Measurements from ENCODE around the gene CCDC183. TPM values are rescaled to one million over a fixed set of nuclear protein-coding genes. Genes with fewer than 3 reads are reported as not detected.
A peak's percentile ranks its signal among the peaks of the same experiment; 100 is the strongest.
"Not testable (repeated sequence)": the region's sequence is repeated elsewhere in the genome, so short reads cannot be mapped to it uniquely, and the experiment has no call there.

Gene CCDC183
- total RNA-seq, 2 experiments from 2014 or later, result 0.26 to 0.91 TPM

DNA sequence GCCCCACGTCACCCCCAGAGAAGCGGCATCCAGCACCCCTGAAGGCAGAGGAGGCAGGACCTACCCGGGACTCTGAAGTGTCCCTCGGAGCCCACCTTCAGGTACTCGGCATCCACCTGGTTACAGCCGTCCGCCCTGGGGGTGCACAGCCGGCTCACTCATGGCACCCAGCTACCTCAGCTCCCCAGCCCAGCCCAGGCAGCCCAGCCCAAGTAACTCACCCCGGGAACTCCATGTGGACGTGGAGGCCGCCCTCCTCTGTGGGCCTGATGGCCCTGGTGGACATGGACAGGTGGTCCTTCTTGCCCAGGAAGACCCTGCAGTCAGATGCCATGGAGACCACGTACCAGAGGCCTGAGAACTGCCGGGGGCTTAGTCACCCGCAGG lies 32.5 kb upstream of the CCDC183 start:
- Mint-ChIP-seq H3K4me3 (no peak overlapping the region), H3K27me3 (peaks cover 13% of the 10 kb centered on the region), H3K9me3 (ENCODE audit: low read depth) (no peaks in the 10 kb centered on the region), H3K27ac (no peak overlapping the region), H3K4me1 (peaks cover 16% of the 10 kb centered on the region), H3K36me3 (no peaks in the 10 kb centered on the region)
- ATAC-seq (no peak), DNase-seq (no peak)
- CTCF ChIA-PET, result interaction anchor here (2.0 kb wide), 1 partner anchor 25 kb away, joined by 6 read pairs; no protein-coding TSS in a partner anchor

- Mint-ChIP-seq H3K27ac (peak within 1 kb of the TSS; percentile 32), H3K36me3 (no peaks in the 10 kb centered on the region)
- CTCF ChIA-PET, result no interaction called here
These were observed 31.7 kb upstream of the CCDC183 start, which contains the start of gene LCN15 for GRCh38 chr9:136764301-136764891. TSS of gene LCN15 (minus strand) at chr9:136764518. CDS start at chr9:136764488, 30 bp downstream.

GRCh38 chr9:136765041-136765440 lies 31.1 kb upstream of the CCDC183 start:
- ATAC-seq, result no peak
- no peak overlapping the region for H3K4me3 Mint-ChIP-seq
- peaks cover 16% of the 10 kb centered on the region for H3K4me1 Mint-ChIP-seq
- no peaks in the 10 kb centered on the region for H3K9me3 Mint-ChIP-seq (ENCODE audit: low read depth)
- CTCF ChIA-PET, result no interaction called here
- H3K36me3 Mint-ChIP-seq, result no peaks in the 10 kb centered on the region
- H3K27ac Mint-ChIP-seq, result no peak overlapping the region
- peaks cover 13% of the 10 kb centered on the region for H3K27me3 Mint-ChIP-seq
- DNase-seq, result no peak

More at GRCh38 chr9:136764301-136764891, 31.7 kb upstream of the CCDC183 start, which contains the start of gene LCN15:
- H3K27me3 Mint-ChIP-seq, result peaks cover 13% of the 10 kb centered on the region
- DNase-seq (no peak), ATAC-seq (no peak)
- H3K4me3 Mint-ChIP-seq, result no peak within 1 kb of the TSS
- H3K9me3 Mint-ChIP-seq (ENCODE audit: low read depth), result no peaks in the 10 kb centered on the region
- H3K4me1 Mint-ChIP-seq, result peaks cover 16% of the 10 kb centered on the region

- CTCF ChIA-PET, result interaction anchor here (0.7 to 3.6 kb wide), 7 partner anchors 8 to 330 kb away, joined by 3 to 19 read pairs (median 3); partner anchors contain the start of gene LCN8
These were observed 30.3 kb upstream of the CCDC183 start for GRCh38 chr9:136765745-136766409.

GRCh38 chr9:136766410-136767120 lies 29.6 kb upstream of the CCDC183 start:
- CTCF ChIA-PET, result interaction anchor here (0.7 to 3.6 kb wide), 7 partner anchors 9 to 329 kb away, joined by 3 to 19 read pairs (median 3); partner anchors contain the start of gene LCN8
- Mint-ChIP-seq H3K27me3 (peaks cover 13% of the 10 kb centered on the region), H3K27ac (peak overlapping the region; percentile 31), H3K4me1 (peaks cover 16% of the 10 kb centered on the region)
- H3K4me3 Mint-ChIP-seq; H3K9me3 Mint-ChIP-seq (ENCODE audit: low read depth); H3K36me3 Mint-ChIP-seq; ATAC-seq: not testable (repeated sequence)
- DNase-seq, result peak; percentile 66

More at GRCh38 chr9:136765745-136766409, 30.3 kb upstream of the CCDC183 start:
- Mint-ChIP-seq H3K4me1 (peaks cover 16% of the 10 kb centered on the region), H3K27me3 (peaks cover 14% of the 10 kb centered on the region), H3K27ac (peak overlapping the region; percentile 71), H3K4me3 (peak overlapping the region; percentile 35)
- not testable (repeated sequence) for H3K9me3 Mint-ChIP-seq (ENCODE audit: low read depth); DNase-seq; H3K36me3 Mint-ChIP-seq
- ATAC-seq, result peak; percentile 38

DNA sequence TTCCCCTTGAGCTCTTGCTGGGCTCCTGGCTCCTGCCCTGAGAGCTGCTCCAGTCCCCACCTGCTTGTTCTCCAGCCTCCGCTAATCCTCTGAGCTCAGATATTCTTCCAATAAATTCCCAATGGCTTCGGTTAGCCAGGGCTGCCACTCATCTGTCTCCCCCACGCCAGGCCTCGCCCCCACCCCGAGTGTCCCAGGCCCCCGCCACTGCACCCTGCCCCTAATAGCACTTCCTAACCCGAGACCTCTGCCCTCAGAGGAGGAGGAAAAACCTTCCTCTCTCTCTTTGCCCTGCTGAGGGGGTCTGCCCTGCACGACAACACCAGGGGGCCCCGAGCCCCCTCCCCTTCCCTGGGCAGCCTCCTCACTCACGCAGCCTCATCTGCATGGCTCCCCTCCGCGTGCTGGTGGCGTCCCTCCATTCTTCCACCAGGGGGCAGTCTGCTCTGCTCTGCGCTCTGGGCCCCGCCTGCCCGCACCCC lies 26.4 kb upstream of the CCDC183 start:
- peak; percentile 60 for DNase-seq
- CTCF ChIA-PET, result interaction anchor here (0.7 to 1.6 kb wide), 2 partner anchors 12 to 205 kb away, joined by 3 to 4 read pairs; partner anchors contain the start of gene LCN8
- Mint-ChIP-seq H3K4me3 (no peak overlapping the region), H3K36me3 (no peaks in the 10 kb centered on the region), H3K27me3 (peaks cover 13% of the 10 kb centered on the region), H3K4me1 (peaks cover 16% of the 10 kb centered on the region), H3K9me3 (ENCODE audit: low read depth) (no peaks in the 10 kb centered on the region), H3K27ac (no peak overlapping the region)
- ATAC-seq, result peak; percentile 77

DNA sequence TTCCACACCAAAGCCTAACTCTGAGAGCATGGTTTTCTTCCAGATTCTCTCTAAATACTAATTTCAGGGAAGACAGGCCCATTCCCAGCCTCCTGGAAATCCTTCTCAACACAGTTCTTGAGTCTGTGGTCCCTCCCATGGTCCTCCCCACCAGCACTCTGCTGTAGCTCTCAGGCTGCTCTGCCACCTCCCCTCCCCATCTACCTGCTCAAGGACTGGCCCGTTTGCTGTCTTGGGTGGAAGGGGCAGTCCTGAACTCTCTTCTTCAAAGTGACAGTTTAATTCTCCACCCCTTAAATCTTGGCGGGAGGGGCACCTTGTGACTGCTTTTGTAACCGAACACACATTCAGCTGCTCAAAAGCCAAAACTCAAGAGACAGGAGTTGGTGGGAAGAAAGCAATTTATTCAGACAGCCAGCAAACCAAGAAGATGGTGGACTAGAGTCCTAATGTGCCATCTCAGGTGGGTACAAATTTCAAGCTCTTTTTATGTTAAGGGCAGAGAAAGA lies 24.2 kb upstream of the CCDC183 start:
- H3K36me3 Mint-ChIP-seq, result no peaks in the 10 kb centered on the region
- no peak overlapping the region for H3K27ac Mint-ChIP-seq
- no peak for DNase-seq
- H3K4me1 Mint-ChIP-seq, result peaks cover 2% of the 10 kb centered on the region
- H3K4me3 Mint-ChIP-seq, result no peak overlapping the region
- CTCF ChIA-PET, result interaction anchor here (1.1 to 1.3 kb wide), 2 partner anchors 12 to 263 kb away, joined by 3 to 5 read pairs; no protein-coding TSS in a partner anchor
- H3K27me3 Mint-ChIP-seq, result peaks cover 12% of the 10 kb centered on the region
- ATAC-seq, result no peak
- no peaks in the 10 kb centered on the region for H3K9me3 Mint-ChIP-seq (ENCODE audit: low read depth)

- peak; percentile 64 for ATAC-seq
- Mint-ChIP-seq H3K4me1 (no peaks in the 10 kb centered on the region), H3K27me3 (peaks cover 16% of the 10 kb centered on the region), H3K9me3 (ENCODE audit: low read depth) (no peaks in the 10 kb centered on the region), H3K27ac (no peak overlapping the region), H3K36me3 (no peaks in the 10 kb centered on the region), H3K4me3 (no peak overlapping the region)
- CTCF ChIA-PET, result interaction anchor here (1.3 to 1.9 kb wide), 2 partner anchors 15 to 256 kb away, joined by 3 to 4 read pairs; no protein-coding TSS in a partner anchor
- peak; percentile 61 for DNase-seq
These were observed 22.6 kb upstream of the CCDC183 start for GRCh38 chr9:136773386-136774044.

- no peaks in the 10 kb centered on the region for H3K4me1 Mint-ChIP-seq
- no peak overlapping the region for H3K4me3 Mint-ChIP-seq
- H3K36me3 Mint-ChIP-seq, result no peaks in the 10 kb centered on the region
- H3K27me3 Mint-ChIP-seq, result peaks cover 25% of the 10 kb centered on the region
- CTCF ChIA-PET, result interaction anchor here (0.7 to 1.9 kb wide), 3 partner anchors 14 to 255 kb away, joined by 3 to 4 read pairs (median 3); partner anchors contain the start of gene LCN8
- no peak for ATAC-seq
- H3K9me3 Mint-ChIP-seq (ENCODE audit: low read depth), result no peaks in the 10 kb centered on the region
- DNase-seq, result no peak
- no peak overlapping the region for H3K27ac Mint-ChIP-seq
These were observed 21.6 kb upstream of the CCDC183 start for GRCh38 chr9:136774416-136775045.

- ATAC-seq (no peak), DNase-seq (no peak)
- H3K27me3 Mint-ChIP-seq, result peaks cover 31% of the 10 kb centered on the region
- no peaks in the 10 kb centered on the region for H3K9me3 Mint-ChIP-seq (ENCODE audit: low read depth)
- no peaks in the 10 kb centered on the region for H3K4me1 Mint-ChIP-seq
- no peaks in the 10 kb centered on the region for H3K36me3 Mint-ChIP-seq
- CTCF ChIA-PET, result interaction anchor here (0.7 kb wide), 1 partner anchor 18 kb away, joined by 3 read pairs; the partner anchor contains the start of gene LCN8
- no peak overlapping the region for H3K4me3 Mint-ChIP-seq
- H3K27ac Mint-ChIP-seq, result no peak overlapping the region
These were observed 20.9 kb upstream of the CCDC183 start for GRCh38 chr9:136775191-136775590.

DNA sequence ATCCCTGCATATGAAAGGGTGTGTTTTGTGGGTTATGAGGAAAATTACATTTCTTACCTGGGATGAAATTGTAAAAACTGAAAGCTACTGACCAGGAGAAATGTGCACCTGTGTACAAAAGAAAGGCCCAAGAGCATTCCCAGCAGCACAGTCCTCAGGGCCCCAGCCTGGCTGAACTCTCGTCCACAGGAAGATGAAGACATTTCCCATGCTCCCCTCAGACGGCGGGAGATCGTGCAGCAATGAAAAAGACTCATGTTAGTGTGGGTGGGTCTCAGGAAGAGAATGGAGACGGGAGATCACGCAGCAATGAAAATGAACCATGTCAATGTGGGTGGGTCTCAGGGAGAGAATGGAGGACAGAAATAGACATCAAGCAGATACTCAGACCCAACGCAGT lies 19.2 kb upstream of the CCDC183 start:
- no peak overlapping the region for H3K4me3 Mint-ChIP-seq
- peaks cover 41% of the 10 kb centered on the region for H3K27me3 Mint-ChIP-seq
- no peaks in the 10 kb centered on the region for H3K4me1 Mint-ChIP-seq
- CTCF ChIA-PET, result interaction anchor here (1.2 to 3.4 kb wide), 4 partner anchors 10 to 252 kb away, joined by 3 to 19 read pairs (median 4); partner anchors contain the start of gene LCN8
- H3K27ac Mint-ChIP-seq, result no peak overlapping the region
- H3K9me3 Mint-ChIP-seq (ENCODE audit: low read depth), result no peaks in the 10 kb centered on the region
- no peaks in the 10 kb centered on the region for H3K36me3 Mint-ChIP-seq
- ATAC-seq, result no peak
- no peak for DNase-seq

- Mint-ChIP-seq H3K9me3 (ENCODE audit: low read depth) (no peaks in the 10 kb centered on the region), H3K27ac (no peak overlapping the region), H3K36me3 (no peaks in the 10 kb centered on the region), H3K4me3 (no peak overlapping the region), H3K27me3 (peaks cover 41% of the 10 kb centered on the region), H3K4me1 (no peaks in the 10 kb centered on the region)
- ATAC-seq, result no peak
- no peak for DNase-seq
- CTCF ChIA-PET, result interaction anchor here (1.2 to 3.4 kb wide), 5 partner anchors 10 to 252 kb away, joined by 3 to 19 read pairs (median 4); partner anchors contain the start of gene LCN8
These were observed 18.8 kb upstream of the CCDC183 start for GRCh38 chr9:136777359-136777758.

Data from activated CD8-positive, alpha-beta memory T cell treated with anti-CD3 and anti-CD28 coated beads, Interleukin-2, amount 10 ng/mL, durations not matched to agents 7 days and 5 days (primary cell).